HepG2 (cell line): Measurements from ENCODE around the gene HDGF. TPM values are rescaled to one million over a fixed set of nuclear protein-coding genes. Genes with fewer than 3 reads are reported as not detected.

Experiments used
- ATAC-seq: fragments of 200-7000 bp; cut with Tn5 transposase; 3 replicates; pipeline ENCODE4 v1.9.1; 2020; ENCODE audit warnings: mild to moderate bottlenecking, moderate library complexity
- BruUV-seq: library from RNA; stranded (reverse); fragments of 400-500 nt; replicated peaks from 2 replicates; lab custom pipeline; 2021; lab: Mats Ljungman, UMichigan
- CTCF ChIA-PET: fragments of 300-600 bp; formaldehyde crosslinking; extraction: SDS; loops from one replicate; lab custom pipeline; 2021; ENCODE audit warnings: low total read pairs, inconsistent platforms, low intra/inter-chr PET ratio; lab: Yijun Ruan, JAX
- POLR2A ChIA-PET: fragments of 350-600 bp; sonication (Branson Sonifier 250); formaldehyde crosslinking; loops from one replicate; lab custom pipeline; 2020; ENCODE audit warnings: antibody characterized with exemption, inconsistent platforms; lab: Yijun Ruan, JAX
- DNase-seq: peaks from one replicate; pipeline ENCODE4 v3.0.0-alpha.2; 2015; ENCODE audit warnings: low spot score
- FAIRE-seq: peaks from 3 replicates; lab custom pipeline; 2011; peaks lifted over from hg19 to GRCh38; lab: Jason Lieb, UNC
- H2AFZ ChIP-seq: one replicate; pipeline ENCODE4 v1.6.1; 2011; ENCODE audit warnings: low read length, inconsistent platforms
- H3K27ac ChIP-seq: fragments of 300-600 bp; 3 replicates; pipeline ENCODE4 v1.8.0; 2011; ENCODE audit warnings: mixed run types, mild to moderate bottlenecking, mixed read lengths, low read length, inconsistent platforms; ENCODE audit not compliant: insufficient read depth; ENCODE audit errors: extremely low read length
- H3K27me3 ChIP-seq, 2 experiments: fragments of 200-600 bp in 1 of 2; 2 replicates in 1 of 2; 3 replicates in 1 of 2; pipeline versions ENCODE4 v1.6.0 to v1.8.0; 2011; ENCODE audit warnings: low read length in 2 of 2, mild to moderate bottlenecking in 2 of 2, moderate library complexity in 2 of 2, inconsistent platforms in 1 of 2; ENCODE audit not compliant: insufficient read depth in 2 of 2, control insufficient read depth in 1 of 2
- H3K36me3 ChIP-seq, 2 experiments: fragments of 200-600 bp in 1 of 2; replicated peaks in 1 of 2; 2 replicates in 1 of 2; 3 replicates in 1 of 2; pipeline versions ENCODE4 v1.5.1 to v1.8.0; 2011; ENCODE audit warnings: low read length in 2 of 2, inconsistent platforms in 1 of 2; ENCODE audit not compliant: insufficient read depth in 2 of 2, control insufficient read depth in 1 of 2
- H3K4me1 ChIP-seq: 2 replicates; pipeline ENCODE4 v1.5.1; 2012; ENCODE audit warnings: low read length, inconsistent platforms; ENCODE audit not compliant: insufficient read depth
- H3K4me2 ChIP-seq: 2 replicates; pipeline ENCODE4 v1.6.0; 2011; ENCODE audit warnings: low read depth, low read length, inconsistent platforms
- H3K4me3 ChIP-seq, 3 experiments: fragments of 200-600 bp in 1 of 3; sonication (generic), shearing (Covaris generic) in 1 of 3; replicated peaks in 1 of 3; 2 replicates each; pipeline ENCODE4 v1.5.1; 2011 to 2016; ENCODE audit warnings: low read length in 3 of 3, inconsistent platforms in 2 of 3, low read depth in 2 of 3, mild to moderate bottlenecking in 2 of 3, control low read depth in 1 of 3, mixed read lengths in 1 of 3; ENCODE audit not compliant: insufficient read depth in 1 of 3
- H3K79me2 ChIP-seq: one replicate; pipeline ENCODE4 v1.6.1; 2011; ENCODE audit warnings: low read length, inconsistent platforms; ENCODE audit not compliant: insufficient read depth
- H3K9ac ChIP-seq: 2 replicates; pipeline ENCODE4 v1.6.0; 2011; ENCODE audit warnings: mild to moderate bottlenecking, low read depth, low read length, inconsistent platforms; ENCODE audit not compliant: insufficient read depth
- H3K9me3 ChIP-seq: 2 replicates; pipeline ENCODE4 v1.5.1; 2012; ENCODE audit warnings: mild to moderate bottlenecking, low read length
- H4K20me1 ChIP-seq: 2 replicates; pipeline ENCODE4 v1.6.0; 2011; ENCODE audit warnings: inconsistent platforms, mild to moderate bottlenecking, low read length, moderate library complexity; ENCODE audit not compliant: insufficient read depth
- AGO2 ChIP-seq: fragments of 200-400 bp; formaldehyde crosslinking; optimal IDR thresholded peaks from 2 replicates; pipeline ENCODE3; 2017; ENCODE audit warnings: mild to moderate bottlenecking, low read depth, low read length, moderate library complexity
- CHD2 ChIP-seq: IDR thresholded peaks from 2 replicates; pipeline ENCODE4 v1.6.1; 2011; ENCODE audit warnings: low read depth, low read length, improper control_type of control experiment
- DNMT1 ChIP-seq: sonication (generic); formaldehyde crosslinking; IDR thresholded peaks from 2 replicates; pipeline ENCODE4 v1.5.1; 2020; ENCODE audit warnings: mild to moderate bottlenecking, missing genetic modification reagents
- FLYWCH1 ChIP-seq: sonication (generic); formaldehyde crosslinking; IDR thresholded peaks from 2 replicates; pipeline ENCODE4 v1.8.1; 2023; ENCODE audit warnings: mild to moderate bottlenecking, missing genetic modification reagents
- FOXK2 ChIP-seq: fragments of 450-650 bp; IDR thresholded peaks from 2 replicates; pipeline ENCODE4 v1.6.1; 2016
- FOXP4 ChIP-seq: sonication (generic); formaldehyde crosslinking; IDR thresholded peaks from 2 replicates; pipeline ENCODE4 v1.4.0; 2020; ENCODE audit warnings: missing genetic modification reagents
- HOXD1 ChIP-seq: sonication (generic); formaldehyde crosslinking; IDR thresholded peaks from 2 replicates; pipeline ENCODE4 v1.5.0; 2020; ENCODE audit warnings: missing genetic modification reagents
- MTF2 ChIP-seq: sonication (generic); formaldehyde crosslinking; IDR thresholded peaks from 2 replicates; pipeline ENCODE4 v1.5.0; 2020; ENCODE audit warnings: missing genetic modification reagents, borderline replicate concordance
- NCOR1 ChIP-seq: fragments of 200-600 bp; sonication (generic); IDR thresholded peaks from 2 replicates; pipeline ENCODE4 v1.7.0; 2017; ENCODE audit warnings: antibody characterized with exemption, low read length, borderline replicate concordance
- PAX8 ChIP-seq: sonication (generic); formaldehyde crosslinking; IDR thresholded peaks from 2 replicates; pipeline ENCODE4 v1.8.0; 2022; ENCODE audit warnings: mild to moderate bottlenecking, missing genetic modification reagents, borderline replicate concordance
- SIN3B ChIP-seq: fragments of 150-350 bp; IDR thresholded peaks from 2 replicates; pipeline ENCODE4 v1.6.1; 2014; ENCODE audit warnings: low read length
- STAT6 ChIP-seq: sonication (generic); formaldehyde crosslinking; IDR thresholded peaks from 2 replicates; pipeline ENCODE4 v1.4.0; 2020; ENCODE audit warnings: missing genetic modification reagents, mild to moderate bottlenecking, borderline replicate concordance
- ZNF484 ChIP-seq: sonication (generic); formaldehyde crosslinking; IDR thresholded peaks from 2 replicates; pipeline ENCODE4 v1.5.1; 2020; ENCODE audit warnings: mild to moderate bottlenecking, low read depth, missing genetic modification reagents, borderline replicate concordance
- ZNF737 ChIP-seq: sonication (generic); formaldehyde crosslinking; IDR thresholded peaks from 2 replicates; pipeline ENCODE4 v1.5.0; 2020; ENCODE audit warnings: missing genetic modification reagents, mild to moderate bottlenecking, borderline replicate concordance
- ZNF879 ChIP-seq: sonication (generic); formaldehyde crosslinking; IDR thresholded peaks from 2 replicates; pipeline ENCODE4 v1.8.1; 2023; ENCODE audit warnings: missing genetic modification reagents
- ZSCAN21 ChIP-seq: sonication (generic); formaldehyde crosslinking; IDR thresholded peaks from 2 replicates; pipeline ENCODE4 v1.8.0; 2022; ENCODE audit warnings: mild to moderate bottlenecking, missing genetic modification reagents, moderate library complexity, borderline replicate concordance
- ZSCAN31 ChIP-seq: sonication (generic); formaldehyde crosslinking; IDR thresholded peaks from 2 replicates; pipeline ENCODE4 v1.5.0; 2020; ENCODE audit warnings: low read depth, mild to moderate bottlenecking, missing genetic modification reagents
- WGBS: methylation state at CpG from one replicate; pipeline ENCODE4 v1.1.6; 2017; ENCODE audit warnings: low lambda C conversion rate; 5-methylcytosine and 5-hydroxymethylcytosine counted together
- in situ Hi-C: cut with HindIII; loops from 2 replicates; pipeline ENCODE4 v1.10.0; 2017; ENCODE audit warnings: low pct_unique_long_range_greater_than_20kb; ENCODE audit not compliant: extremely low pct_ligation_motif_present
- intact Hi-C: fragments of 100-400 bp; cut with micrococcal nuclease; formaldehyde crosslinking; loops from one replicate; pipeline ENCODE4 v1.10.0; 2022; ENCODE audit not compliant: unreplicated experiment
- polyA plus RNA-seq, 8 experiments: library from polyadenylated mRNA; depleted of rRNA in 3 of 8; stranded (reverse) in 7 of 8; unstranded in 1 of 8; fragments of >200 nt; fragmentation: Illumina TruSeq in 4 of 8; extraction: Trizol in 4 of 8; gene quantifications; 2 replicates each; pipeline versions ENCODE4 v1.2.1 to v1.2.3, GENCODE V29; 2011 to 2016; ENCODE audit warnings: low read depth in 4 of 8, missing spikeins in 1 of 8, mixed read lengths in 1 of 8; ENCODE audit not compliant: insufficient read depth in 1 of 8
- total RNA-seq, 5 experiments: library from RNA; depleted of rRNA; stranded (reverse); fragments of >200 nt; fragmentation: Illumina TruSeq; extraction: Trizol; gene quantifications; 2 replicates each; pipeline ENCODE4 v1.2.3, GENCODE V29; 2016; ENCODE audit warnings: low read depth in 1 of 5

The HDGF gene
- total and polyA plus RNA-seq, 2 of the 13 experiments (the other 11 are each of a cell fraction or from before 2014, with no cell fraction given) = 156 to 196 TPM

GRCh38 chr1:156752843-156753482, 1.5 kb upstream of the HDGF start (continued):
- TF ChIP-seq FOXP4 (CRISPR knock-in tag) = no peak

- Histone ChIP-seq H3K9me3 (no peaks in the 10 kb centered on the region), H3K9ac (peak overlapping the region; percentile 95), H3K27me3 (no peaks in the 10 kb centered on the region; a peak in 1 of 5 replicates), H3K36me3 (no peaks in the 10 kb centered on the region), H4K20me1 (0 out of 2 replicates have a peak, but pooled peaks cover under 1% of the 10 kb centered on the region), H3K4me1 (peaks cover 37% of the 10 kb centered on the region), H3K4me2 (peak overlapping the region; percentile 88), H3K27ac (peak overlapping the region; percentile 100), H2AFZ (no peak overlapping the region), H3K79me2 (peaks cover 51% of the 10 kb centered on the region), H3K4me3 (peak overlapping the region; percentile 83 to 90 (median 87))
- POLR2A ChIA-PET = interaction anchor here (0.6 to 4.5 kb wide), 11 partner anchors 9 to 243 kb away, joined by 3 to 67 read pairs (median 4); partner anchors contain the start of genes ISG20L2, METTL25B, MRPL24 and PRCC
- intact Hi-C loops (loop anchor here (1.0 kb wide), 1 partner anchor 15 kb away; the partner anchor contains the start of gene PRCC), in situ Hi-C loops (no loop called here)
- ATAC-seq = peak; percentile 73
- WGBS = 0% methylated on average over 25 of the region's 68 CpGs
- DNase-seq = peak; percentile 90
- CTCF ChIA-PET = no interaction called here
- BruUV-seq = no TSS peak
- FAIRE-seq = peak; percentile 43
- peak; percentile 37; the same call in 1 of the 2 replicates for TF ChIP-seq SIN3B
- TF ChIP-seq ZNF879 = no peak
- peak; percentile 70; the same call in 1 of the 2 replicates for TF ChIP-seq ZSCAN31 (CRISPR knock-in tag)
- no peak for TF ChIP-seq NCOR1
- no peak for TF ChIP-seq STAT6
- TF ChIP-seq CHD2 = 0 out of 2 replicates have a peak, but pooled peaks have one; percentile 51
- TF ChIP-seq FOXK2 = no peak
- no peak for TF ChIP-seq PAX8 (CRISPR knock-in tag)
- no peak for TF ChIP-seq ZNF484 (CRISPR knock-in tag)
- TF ChIP-seq MTF2 (CRISPR knock-in tag) = no peak
- TF ChIP-seq HOXD1 (CRISPR knock-in tag) = 0 out of 2 replicates have a peak, but pooled peaks have one; percentile 62
- TF ChIP-seq DNMT1 = 0 out of 2 replicates have a peak, but pooled peaks have one; percentile 73
- TF ChIP-seq ZNF737 = no peak
- peak; percentile 61 for TF ChIP-seq AGO2
- TF ChIP-seq ZSCAN21 = 0 out of 2 replicates have a peak, but pooled peaks have one; percentile 22
- TF ChIP-seq FLYWCH1 (CRISPR knock-in tag) = no peak
Observed at GRCh38 chr1:156751757-156752481, 444 bp upstream of the HDGF start.
